HG02798 (cell line): ENCODE measurements around the gene PMFBP1.

Experiments
- ATAC-seq: cut with Tn5 transposase; IDR thresholded peaks from one replicate; pipeline ENCODE4 v1.9.1; 2021; ENCODE audit warnings: mild to moderate bottlenecking; ENCODE audit not compliant: unreplicated experiment, poor library complexity

Gene PMFBP1

GRCh38 chr16:72172105-72173034, at the start of gene PMFBP1:
Gene PMFBP1, minus strand, starts transcription at chr16:72172155. Its CDS starts 947 bp downstream, at chr16:72171208.
- ATAC-seq = peak; percentile 96

GRCh38 chr16:72221630-72222024, 49.7 kb upstream of the PMFBP1 start:
- no peak for ATAC-seq

GRCh38 chr16:72220875-72221629, 49.1 kb upstream of the PMFBP1 start:
- no peak for ATAC-seq

GRCh38 chr16:72219282-72219681, 47.3 kb upstream of the PMFBP1 start:
- no peak for ATAC-seq

- ATAC-seq = no peak
These were observed 44.8 kb upstream of the PMFBP1 start for GRCh38 chr16:72216767-72217166.

GRCh38 chr16:72214821-72215220, 42.9 kb upstream of the PMFBP1 start:
- ATAC-seq = no peak

GRCh38 chr16:72211110-72211509, 39.2 kb upstream of the PMFBP1 start:
- ATAC-seq = no peak

- no peak for ATAC-seq
These were observed 38.6 kb upstream of the PMFBP1 start for GRCh38 chr16:72210555-72210954.

- ATAC-seq = no peak
These were observed 38.1 kb upstream of the PMFBP1 start for GRCh38 chr16:72210072-72210471.

GRCh38 chr16:72206299-72206698, 34.3 kb upstream of the PMFBP1 start:
- no peak for ATAC-seq

GRCh38 chr16:72203401-72203800, 31.4 kb upstream of the PMFBP1 start:
- ATAC-seq = peak; percentile 57

- no peak for ATAC-seq
These were observed 30.1 kb upstream of the PMFBP1 start for GRCh38 chr16:72202014-72202413.

GRCh38 chr16:72201387-72201786, 29.4 kb upstream of the PMFBP1 start:
- no peak for ATAC-seq

- ATAC-seq = no peak
These were observed 27.9 kb upstream of the PMFBP1 start for GRCh38 chr16:72199761-72200337.

- no peak for ATAC-seq
These were observed 26.8 kb upstream of the PMFBP1 start for GRCh38 chr16:72198771-72199201.

GRCh38 chr16:72198021-72198711, 26.2 kb upstream of the PMFBP1 start:
- no peak for ATAC-seq

GRCh38 chr16:72197545-72197944, 25.6 kb upstream of the PMFBP1 start:
- ATAC-seq = no peak

- no peak for ATAC-seq
These were observed 23.7 kb upstream of the PMFBP1 start for GRCh38 chr16:72195609-72196008.

GRCh38 chr16:72191551-72191950, 19.6 kb upstream of the PMFBP1 start:
- no peak for ATAC-seq

- no peak for ATAC-seq
These were observed 18.0 kb upstream of the PMFBP1 start for GRCh38 chr16:72189865-72190371.
